GM18858 (cell line): ENCODE results near the gene PCDHGA8.
"Not testable (repeated sequence)": the region's sequence is repeated elsewhere in the genome, so short reads cannot be mapped to it uniquely, and the experiment has no call there.

Experiments used
- ATAC-seq: cut with Tn5 transposase; IDR thresholded peaks from one replicate; pipeline ENCODE4 v1.9.1; 2021; ENCODE audit not compliant: unreplicated experiment

The PCDHGA8 gene

DNA sequence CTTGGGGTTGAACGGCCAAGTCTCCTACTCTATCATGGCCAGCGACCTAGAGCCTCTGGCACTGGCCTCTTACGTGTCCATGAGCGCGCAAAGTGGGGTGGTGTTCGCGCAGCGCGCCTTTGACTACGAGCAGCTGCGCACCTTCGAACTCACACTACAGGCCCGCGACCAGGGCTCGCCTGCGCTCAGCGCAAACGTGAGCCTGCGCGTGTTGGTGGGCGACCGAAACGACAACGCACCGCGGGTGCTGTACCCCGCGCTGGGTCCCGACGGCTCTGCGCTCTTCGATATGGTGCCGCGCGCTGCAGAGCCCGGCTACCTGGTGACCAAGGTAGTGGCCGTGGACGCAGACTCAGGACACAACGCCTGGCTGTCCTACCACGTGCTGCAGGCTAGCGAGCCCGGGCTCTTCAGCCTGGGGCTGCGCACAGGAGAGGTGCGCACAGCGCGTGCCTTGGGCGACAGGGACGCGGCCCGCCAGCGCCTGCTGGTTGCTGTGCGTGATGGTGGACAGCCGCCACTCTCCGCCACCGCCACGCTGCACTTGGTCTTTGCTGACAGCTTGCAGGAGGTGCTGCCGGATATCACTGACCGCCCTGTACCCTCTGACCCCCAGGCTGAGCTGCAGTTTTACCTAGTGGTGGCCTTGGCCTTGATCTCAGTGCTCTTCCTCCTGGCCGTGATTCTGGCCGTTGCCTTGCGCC lies 7.3 kb downstream of the PCDHGA8 start:
- ATAC-seq: no peak

DNA sequence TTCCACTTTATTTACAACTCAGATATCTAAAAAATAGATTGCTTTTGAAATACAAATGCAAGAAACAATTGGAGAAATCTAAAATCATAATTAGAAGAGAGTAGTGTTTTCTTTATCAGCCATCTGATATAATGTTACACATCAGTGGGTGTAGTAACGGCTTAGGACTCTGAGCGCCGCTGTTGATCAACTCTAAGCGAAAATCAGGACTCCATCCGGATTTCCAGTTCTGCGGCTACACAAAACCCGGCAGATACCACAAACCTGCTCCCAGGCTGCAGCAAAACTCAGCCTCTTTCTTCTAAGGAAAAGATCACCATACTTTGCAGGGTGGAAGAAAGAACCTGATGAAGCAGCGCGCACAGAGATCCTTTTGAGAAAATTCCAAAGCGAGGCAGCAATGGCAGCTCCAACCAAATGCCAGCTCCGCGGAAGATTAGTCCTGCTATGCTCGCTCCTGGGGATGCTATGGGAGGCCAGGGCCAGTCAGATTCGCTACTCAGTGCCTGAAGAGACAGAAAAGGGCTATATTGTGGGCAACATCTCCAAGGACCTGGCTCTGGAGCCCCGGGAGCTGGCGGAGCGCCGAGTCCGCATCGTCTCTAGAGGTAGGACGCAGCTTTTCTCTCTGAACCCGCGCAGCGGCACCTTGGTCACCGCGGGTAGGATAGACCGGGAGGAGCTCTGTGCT lies 10.3 kb downstream of the PCDHGA8 start, which contains the start of gene PCDHGA9:
Gene PCDHGA9, plus strand, starts transcription at position 226 of the 691 bp plus-strand sequence. Its CDS starts 175 bp downstream, at position 401.
- no peak for ATAC-seq

DNA sequence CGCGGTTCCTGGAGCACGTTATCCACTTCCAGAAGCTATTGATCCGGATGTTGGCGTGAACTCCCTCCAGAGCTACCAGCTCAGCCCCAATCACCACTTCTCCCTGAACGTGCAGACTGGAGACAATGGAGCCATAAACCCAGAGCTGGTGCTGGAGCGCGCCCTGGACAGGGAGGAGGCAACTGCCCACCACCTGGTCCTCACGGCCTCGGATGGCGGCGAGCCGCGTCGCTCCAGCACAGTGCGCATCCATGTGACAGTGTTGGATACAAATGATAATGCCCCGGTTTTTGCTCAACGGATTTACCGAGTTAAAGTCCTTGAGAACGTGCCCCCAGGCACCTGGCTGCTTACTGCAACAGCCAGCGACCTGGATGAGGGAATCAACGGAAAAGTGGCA lies 11.0 kb downstream of the PCDHGA8 start:
- ATAC-seq: no peak

DNA sequence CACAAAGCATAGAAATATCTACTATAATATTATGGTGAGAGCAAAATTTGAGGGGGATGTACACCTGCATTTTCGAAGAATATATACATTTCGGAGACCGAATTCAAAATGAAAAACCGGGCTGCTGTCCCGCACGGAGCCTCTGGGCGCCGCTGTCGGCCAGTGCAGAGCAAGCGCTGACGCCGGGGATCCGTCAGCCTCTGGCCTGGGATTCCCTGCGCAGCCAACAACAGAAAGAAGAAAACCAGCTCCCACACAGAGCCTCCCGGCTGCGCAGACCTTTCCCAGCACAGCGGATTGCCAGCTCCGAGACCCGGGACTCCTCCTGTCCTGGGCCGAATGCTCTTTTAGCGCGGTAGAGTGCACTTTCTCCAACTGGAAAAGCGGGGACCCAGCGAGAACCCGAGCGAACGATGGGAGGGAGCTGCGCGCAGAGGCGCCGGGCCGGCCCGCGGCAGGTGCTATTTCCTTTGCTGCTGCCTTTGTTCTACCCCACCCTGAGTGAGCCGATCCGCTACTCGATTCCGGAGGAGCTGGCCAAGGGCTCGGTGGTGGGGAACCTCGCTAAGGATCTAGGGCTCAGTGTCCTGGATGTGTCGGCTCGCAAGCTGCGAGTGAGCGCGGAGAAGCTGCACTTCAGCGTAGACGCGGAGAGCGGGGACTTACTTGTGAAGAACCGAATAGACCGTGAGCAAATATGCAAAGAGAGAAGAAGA lies 15.5 kb downstream of the PCDHGA8 start, which contains the start of gene PCDHGB6:
Gene PCDHGB6, plus strand, starts transcription at position 232 of the 716 bp plus-strand sequence. Its CDS starts 182 bp downstream, at position 414.
- ATAC-seq: not testable (repeated sequence)

DNA sequence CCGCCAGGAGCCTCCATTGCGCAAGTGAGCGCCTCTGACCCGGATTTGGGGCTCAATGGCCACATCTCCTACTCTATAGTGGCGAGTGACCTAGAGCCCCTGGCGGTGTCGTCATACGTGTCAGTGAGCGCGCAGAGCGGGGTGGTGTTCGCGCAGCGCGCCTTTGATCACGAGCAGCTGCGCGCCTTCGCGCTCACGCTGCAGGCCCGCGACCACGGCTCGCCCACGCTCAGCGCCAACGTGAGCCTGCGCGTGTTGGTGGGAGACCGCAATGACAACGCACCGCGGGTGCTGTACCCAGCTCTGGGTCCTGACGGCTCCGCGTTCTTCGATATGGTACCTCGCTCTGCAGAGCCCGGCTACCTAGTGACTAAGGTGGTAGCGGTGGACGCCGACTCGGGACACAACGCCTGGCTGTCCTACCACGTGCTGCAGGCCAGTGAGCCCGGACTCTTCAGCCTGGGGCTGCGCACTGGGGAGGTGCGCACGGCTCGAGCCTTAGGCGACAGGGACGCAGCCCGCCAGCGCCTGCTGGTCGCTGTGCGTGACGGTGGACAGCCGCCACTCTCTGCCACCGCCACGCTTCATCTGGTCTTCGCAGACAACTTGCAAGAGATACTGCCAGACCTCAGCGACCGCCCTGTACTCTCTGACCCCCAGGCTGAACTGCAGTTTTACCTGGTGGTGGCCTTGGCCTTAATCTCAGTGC lies 17.3 kb downstream of the PCDHGA8 start:
- no peak for ATAC-seq

DNA sequence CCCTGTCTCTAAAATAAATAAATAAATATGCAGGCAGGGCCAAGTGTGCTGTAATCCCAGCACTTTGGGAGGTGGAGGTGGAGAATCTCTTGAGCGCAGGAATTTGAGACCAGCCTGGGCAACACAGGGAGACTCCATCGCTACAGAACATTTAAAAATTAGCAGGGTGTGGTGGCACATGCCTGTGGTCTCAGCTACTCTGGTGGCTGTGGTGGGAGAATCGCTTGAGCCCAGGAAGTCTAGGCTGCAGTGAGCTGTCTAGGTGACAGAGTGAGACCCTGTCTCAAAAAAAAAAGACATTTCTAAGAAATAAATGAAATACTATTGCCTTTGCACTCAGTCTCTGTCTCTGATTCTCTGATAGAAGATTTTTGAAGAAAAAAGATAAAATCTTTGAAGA lies 19.1 kb downstream of the PCDHGA8 start:
- ATAC-seq: no peak

DNA sequence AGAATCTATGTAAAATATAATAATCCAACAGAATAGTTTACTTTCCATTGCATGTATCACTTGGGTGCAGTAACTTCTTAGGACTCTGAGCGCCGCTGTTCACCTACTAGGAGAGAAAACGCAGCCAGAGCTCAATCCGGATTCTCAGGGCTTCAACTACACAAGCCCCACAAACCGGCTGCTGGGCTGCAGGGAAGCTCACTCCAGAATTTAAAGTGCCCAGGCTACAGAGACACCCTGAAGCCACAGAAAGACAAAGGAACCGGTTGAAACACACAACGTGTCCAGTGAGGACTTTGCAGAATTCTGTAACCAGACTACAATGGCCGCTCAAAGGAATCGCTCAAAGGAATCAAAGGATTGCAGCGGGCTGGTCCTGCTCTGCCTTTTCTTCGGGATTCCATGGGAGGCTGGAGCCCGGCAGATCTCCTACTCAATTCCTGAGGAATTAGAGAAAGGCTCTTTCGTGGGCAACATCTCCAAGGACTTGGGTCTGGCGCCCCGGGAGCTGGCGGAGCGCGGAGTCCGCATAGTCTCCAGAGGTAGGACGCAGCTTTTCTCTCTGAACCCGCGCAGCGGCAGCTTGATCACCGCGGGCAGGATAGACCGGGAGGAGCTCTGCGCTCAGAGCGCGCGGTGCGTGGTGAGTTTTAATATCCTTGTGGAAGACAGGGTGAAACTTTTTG lies 20.6 kb downstream of the PCDHGA8 start, which contains the start of gene PCDHGA10:
Gene PCDHGA10, plus strand, starts transcription at position 134 of the 686 bp plus-strand sequence. Its CDS starts 189 bp downstream, at position 323.
- peak; percentile 68 for ATAC-seq

DNA sequence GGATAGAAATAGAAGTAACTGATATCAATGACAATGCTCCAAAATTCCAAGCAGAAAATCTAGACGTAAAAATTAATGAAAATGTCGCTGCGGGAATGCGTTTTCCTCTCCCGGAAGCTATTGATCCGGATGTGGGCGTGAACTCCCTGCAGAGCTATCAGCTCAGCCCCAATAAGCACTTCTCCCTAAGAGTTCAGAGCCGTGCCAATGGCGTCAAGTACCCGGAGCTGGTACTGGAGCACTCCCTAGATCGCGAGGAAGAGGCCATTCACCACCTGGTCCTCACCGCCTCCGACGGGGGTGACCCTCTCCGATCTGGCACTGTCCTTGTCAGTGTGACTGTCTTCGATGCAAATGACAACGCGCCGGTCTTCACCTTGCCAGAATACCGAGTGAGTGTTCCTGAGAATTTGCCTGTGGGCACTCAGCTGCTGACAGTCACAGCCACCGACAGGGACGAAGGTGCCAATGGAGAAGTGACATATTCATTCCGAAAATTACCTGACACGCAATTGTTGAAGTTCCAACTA lies 21.2 kb downstream of the PCDHGA8 start:
- ATAC-seq: no peak

DNA sequence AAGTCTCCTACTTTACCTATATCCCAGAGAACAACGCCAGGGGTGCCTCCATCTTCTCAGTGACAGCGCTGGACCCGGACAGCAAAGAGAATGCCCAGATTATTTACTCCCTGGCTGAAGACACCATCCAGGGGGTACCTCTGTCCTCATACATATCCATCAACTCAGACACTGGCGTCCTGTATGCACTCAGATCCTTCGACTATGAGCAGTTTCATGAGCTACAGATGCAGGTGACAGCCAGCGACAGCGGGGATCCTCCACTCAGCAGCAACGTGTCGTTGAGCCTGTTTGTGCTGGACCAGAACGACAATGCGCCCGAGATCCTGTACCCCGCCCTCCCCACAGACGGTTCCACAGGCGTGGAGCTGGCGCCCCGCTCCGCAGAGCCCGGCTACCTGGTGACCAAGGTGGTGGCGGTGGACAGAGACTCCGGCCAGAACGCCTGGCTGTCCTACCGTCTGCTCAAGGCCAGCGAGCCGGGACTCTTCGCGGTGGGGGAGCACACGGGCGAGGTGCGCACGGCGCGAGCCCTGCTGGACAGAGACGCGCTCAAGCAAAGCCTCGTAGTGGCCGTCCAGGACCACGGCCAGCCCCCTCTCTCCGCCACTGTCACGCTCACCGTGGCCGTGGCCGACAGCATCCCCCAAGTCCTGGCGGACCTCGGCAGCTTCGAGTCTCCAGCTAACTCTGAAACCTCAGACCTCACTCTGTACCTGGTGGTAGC lies 22.3 kb downstream of the PCDHGA8 start:
- ATAC-seq: not testable (repeated sequence)

DNA sequence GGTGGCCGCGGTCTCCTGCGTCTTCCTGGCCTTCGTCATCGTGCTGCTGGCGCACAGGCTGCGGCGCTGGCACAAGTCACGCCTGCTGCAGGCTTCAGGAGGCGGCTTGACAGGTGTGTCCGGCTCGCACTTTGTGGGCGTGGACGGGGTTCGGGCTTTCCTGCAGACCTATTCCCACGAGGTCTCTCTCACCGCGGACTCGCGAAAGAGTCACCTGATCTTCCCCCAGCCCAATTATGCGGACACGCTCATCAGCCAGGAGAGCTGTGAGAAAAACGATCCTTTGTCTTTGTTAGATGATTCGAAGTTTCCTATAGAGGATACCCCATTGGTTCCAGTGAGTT lies 22.8 kb downstream of the PCDHGA8 start:
- not testable (repeated sequence) for ATAC-seq

DNA sequence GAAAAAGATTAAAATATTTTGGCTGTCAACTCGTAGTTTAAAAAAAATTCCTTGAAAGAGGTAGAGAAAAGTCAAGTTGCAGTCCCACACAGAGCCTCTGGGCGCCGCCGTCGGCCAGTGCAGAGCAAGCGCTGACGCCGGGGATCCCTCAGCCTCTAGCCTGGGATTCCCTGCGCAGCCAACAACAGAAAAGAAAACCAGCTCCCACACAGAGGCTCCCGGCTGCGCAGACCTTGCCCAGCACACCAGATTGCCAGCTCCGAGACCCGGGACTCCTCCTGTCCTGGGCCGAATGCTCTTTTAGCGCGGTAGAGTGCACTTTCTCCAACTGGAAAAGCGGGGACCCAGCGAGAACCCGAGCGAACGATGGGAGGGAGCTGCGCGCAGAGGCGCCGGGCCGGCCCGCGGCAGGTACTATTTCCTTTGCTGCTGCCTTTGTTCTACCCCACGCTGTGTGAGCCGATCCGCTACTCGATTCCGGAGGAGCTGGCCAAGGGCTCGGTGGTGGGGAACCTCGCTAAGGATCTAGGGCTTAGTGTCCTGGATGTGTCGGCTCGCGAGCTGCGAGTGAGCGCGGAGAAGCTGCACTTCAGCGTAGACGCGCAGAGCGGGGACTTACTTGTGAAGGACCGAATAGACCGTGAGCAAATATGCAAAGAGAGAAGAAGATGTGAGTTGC lies 25.2 kb downstream of the PCDHGA8 start, which contains the start of gene PCDHGB7:
Gene PCDHGB7, plus strand, starts transcription at position 184 of the 679 bp plus-strand sequence. Its CDS starts 183 bp downstream, at position 367.
- ATAC-seq: peak; percentile 65

DNA sequence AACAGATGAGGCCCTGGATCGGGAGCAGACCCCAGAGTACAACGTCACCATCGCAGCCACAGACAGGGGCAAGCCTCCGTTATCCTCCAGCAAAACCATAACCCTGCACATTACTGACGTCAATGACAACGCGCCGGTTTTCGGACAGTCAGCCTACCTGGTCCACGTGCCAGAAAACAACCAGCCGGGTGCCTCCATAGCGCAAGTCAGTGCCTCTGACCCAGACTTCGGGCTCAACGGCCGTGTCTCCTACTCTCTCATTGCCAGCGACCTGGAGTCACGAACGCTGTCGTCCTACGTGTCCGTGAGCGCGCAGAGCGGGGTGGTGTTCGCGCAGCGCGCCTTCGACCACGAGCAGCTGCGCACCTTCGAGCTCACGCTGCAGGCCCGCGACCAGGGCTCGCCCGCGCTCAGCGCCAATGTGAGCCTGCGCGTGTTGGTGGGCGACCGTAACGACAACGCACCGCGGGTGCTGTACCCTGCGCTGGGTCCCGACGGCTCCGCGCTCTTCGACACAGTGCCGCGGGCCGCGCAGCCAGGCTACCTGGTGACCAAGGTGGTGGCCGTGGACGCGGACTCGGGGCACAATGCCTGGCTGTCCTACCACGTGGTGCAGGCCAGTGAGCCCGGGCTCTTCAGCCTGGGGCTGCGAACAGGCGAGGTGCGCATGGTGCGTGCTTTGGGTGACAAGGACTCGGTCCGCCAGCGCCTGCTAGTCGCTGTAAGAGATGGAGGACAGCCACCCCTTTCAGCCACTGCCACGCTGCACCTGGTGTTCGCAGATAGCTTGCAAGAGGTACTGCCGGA lies 26.8 kb downstream of the PCDHGA8 start:
- ATAC-seq: no peak

DNA sequence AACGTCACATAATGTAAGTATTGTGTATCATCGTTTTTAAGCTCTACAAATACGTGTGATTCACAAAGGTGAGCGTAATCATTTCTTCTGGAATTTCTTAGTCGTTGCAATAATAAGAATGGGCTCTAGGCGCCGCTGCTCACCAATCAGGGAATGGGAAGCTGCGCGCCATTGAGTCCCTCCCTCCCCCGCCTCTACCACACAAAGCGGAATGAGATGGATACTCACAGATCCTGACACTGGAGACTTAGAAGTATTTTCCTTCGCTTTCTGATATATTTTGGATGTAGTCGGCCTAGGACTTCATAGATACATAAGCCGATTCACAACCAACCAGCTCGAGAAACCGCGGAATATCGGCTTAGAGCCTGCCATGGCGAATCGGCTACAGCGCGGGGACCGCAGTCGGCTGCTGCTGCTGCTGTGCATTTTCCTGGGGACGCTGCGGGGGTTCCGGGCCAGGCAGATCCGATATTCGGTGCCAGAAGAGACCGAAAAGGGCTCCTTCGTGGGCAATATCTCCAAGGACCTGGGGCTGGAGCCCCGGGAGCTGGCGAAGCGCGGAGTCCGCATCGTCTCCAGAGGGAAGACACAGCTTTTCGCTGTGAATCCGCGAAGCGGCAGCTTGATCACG lies 28.5 kb downstream of the PCDHGA8 start, which contains the start of gene PCDHGA11:
Gene PCDHGA11, plus strand, starts transcription at position 197 of the 634 bp plus-strand sequence. Its CDS starts 177 bp downstream, at position 374.
- no peak for ATAC-seq

DNA sequence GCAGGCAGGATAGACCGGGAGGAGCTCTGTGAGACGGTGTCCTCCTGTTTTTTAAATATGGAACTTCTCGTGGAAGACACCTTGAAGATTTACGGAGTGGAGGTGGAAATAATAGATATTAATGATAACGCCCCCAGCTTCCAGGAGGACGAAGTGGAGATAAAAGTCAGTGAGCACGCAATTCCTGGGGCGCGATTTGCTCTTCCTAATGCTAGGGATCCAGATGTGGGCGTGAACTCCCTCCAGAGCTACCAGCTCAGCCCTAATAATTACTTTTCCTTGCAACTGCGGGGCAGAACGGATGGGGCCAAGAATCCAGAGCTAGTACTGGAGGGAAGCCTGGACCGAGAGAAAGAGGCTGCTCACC lies 29.0 kb downstream of the PCDHGA8 start:
- ATAC-seq: no peak

DNA sequence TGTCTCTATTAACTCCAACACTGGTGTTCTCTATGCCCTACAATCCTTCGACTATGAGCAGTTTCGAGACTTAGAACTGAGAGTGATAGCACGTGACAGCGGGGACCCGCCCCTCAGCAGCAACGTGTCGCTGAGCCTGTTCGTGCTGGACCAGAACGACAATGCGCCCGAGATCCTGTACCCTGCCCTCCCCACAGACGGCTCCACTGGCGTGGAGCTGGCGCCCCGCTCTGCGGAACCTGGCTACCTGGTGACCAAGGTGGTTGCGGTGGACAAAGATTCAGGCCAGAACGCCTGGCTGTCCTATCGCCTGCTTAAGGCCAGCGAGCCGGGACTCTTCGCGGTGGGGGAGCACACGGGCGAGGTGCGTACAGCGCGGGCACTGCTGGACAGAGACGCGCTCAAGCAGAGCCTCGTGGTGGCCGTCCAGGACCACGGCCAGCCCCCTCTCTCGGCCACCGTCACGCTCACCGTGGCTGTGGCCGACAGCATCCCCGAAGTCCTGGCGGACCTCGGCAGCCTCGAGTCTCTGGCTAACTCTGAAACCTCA lies 30.4 kb downstream of the PCDHGA8 start:
- no peak for ATAC-seq

DNA sequence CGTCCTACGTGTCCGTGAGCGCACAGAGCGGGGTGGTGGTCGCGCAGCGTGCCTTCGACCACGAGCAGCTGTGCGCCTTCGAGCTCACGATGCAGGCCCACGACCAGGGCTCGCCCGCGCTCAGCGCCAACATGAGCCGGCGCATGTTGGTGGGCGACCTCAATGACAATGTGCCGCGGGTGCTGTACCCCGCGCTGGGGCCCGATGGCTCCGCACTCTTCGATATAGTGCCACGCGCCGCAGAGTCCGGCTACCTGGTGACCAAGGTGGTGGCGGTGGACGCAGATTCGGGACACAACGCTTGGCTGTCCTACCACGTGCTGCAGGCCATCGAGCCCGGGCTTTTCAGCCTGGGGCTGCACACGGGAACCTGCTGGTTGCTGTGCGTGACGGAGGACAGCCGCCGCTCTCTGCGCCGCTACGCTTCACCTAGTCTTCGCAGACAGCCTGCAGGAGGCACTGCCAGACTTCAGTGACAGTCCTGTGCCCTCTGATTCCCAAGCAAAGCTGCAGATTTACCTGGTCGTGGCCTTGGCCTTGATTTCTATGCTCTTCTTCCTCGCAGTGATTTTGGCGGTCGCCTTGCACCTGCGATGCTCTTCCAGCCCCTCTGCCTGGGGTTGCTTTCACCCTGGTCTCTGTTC lies 35.5 kb downstream of the PCDHGA8 start:
- ATAC-seq: no peak
